Liver (tissue), 9 donors: ENCODE measurements around the gene FRMD4A. TPM values are rescaled to one million over a fixed set of nuclear protein-coding genes. Genes with fewer than 3 reads are reported as not detected.

Experiments
- DNase-seq: peaks from one replicate; pipeline ENCODE4 v3.0.0-alpha.2; 2017; ENCODE audit warnings: low spot score
- H3K27ac ChIP-seq, 2 donors: one replicate each; pipeline ENCODE4 v1.7.0; 2013; ENCODE audit warnings: inconsistent platforms in 2 of 2, low read length in 2 of 2, control low read depth in 1 of 2, low read depth in 1 of 2, mild to moderate bottlenecking in 1 of 2
- H3K27me3 ChIP-seq, 4 donors: one replicate each; pipeline versions ENCODE4 v1.6.1 to v1.7.0; 2013; ENCODE audit warnings: low read length in 3 of 4, inconsistent platforms in 1 of 4, mild to moderate bottlenecking in 1 of 4, moderate library complexity in 1 of 4; ENCODE audit not compliant: control insufficient read depth in 4 of 4, insufficient read depth in 4 of 4
- H3K36me3 ChIP-seq, 4 donors: one replicate each; pipeline versions ENCODE4 v1.6.1 to v1.7.0; 2013; ENCODE audit warnings: low read length in 3 of 4, mild to moderate bottlenecking in 3 of 4, low read depth in 1 of 4, moderate library complexity in 1 of 4; ENCODE audit not compliant: control insufficient read depth in 4 of 4, insufficient read depth in 3 of 4
- H3K4me1 ChIP-seq, 4 donors: one replicate each; pipeline versions ENCODE4 v1.6.1 to v1.7.0; 2013; ENCODE audit warnings: low read length in 3 of 4, mild to moderate bottlenecking in 3 of 4, moderate library complexity in 1 of 4; ENCODE audit not compliant: control insufficient read depth in 4 of 4, insufficient read depth in 4 of 4
- H3K4me3 ChIP-seq, 3 donors: one replicate each; pipeline versions ENCODE4 v1.6.1 to v1.7.0; 2013; ENCODE audit warnings: low read length in 3 of 3, control low read depth in 1 of 3, low read depth in 1 of 3, mild to moderate bottlenecking in 1 of 3
- H3K9ac ChIP-seq, 2 donors: one replicate each; pipeline ENCODE4 v1.7.0; 2013; ENCODE audit warnings: low read length in 2 of 2, mild to moderate bottlenecking in 2 of 2, moderate library complexity in 2 of 2, control low read depth in 1 of 2, low read depth in 1 of 2
- H3K9me3 ChIP-seq, 4 donors: one replicate each; pipeline versions ENCODE4 v1.6.1 to v1.7.0; 2013; ENCODE audit warnings: low read length in 3 of 4; ENCODE audit not compliant: control insufficient read depth in 4 of 4
- EGR1 ChIP-seq, 2 donors: IDR thresholded peaks; 2 replicates each; pipeline ENCODE4 v1.6.1; 2016 to 2018; ENCODE audit warnings: antibody characterized with exemption in 2 of 2, low read depth in 2 of 2
- FOXA1 ChIP-seq: IDR thresholded peaks from 2 replicates; pipeline ENCODE4 v1.6.1; 2016; ENCODE audit warnings: antibody characterized with exemption
- FOXA2 ChIP-seq: IDR thresholded peaks from 2 replicates; pipeline ENCODE4 v1.6.1; 2016; ENCODE audit warnings: antibody characterized with exemption
- GABPA ChIP-seq, 2 donors: IDR thresholded peaks in 1 of 2; conservative IDR thresholded peaks in 1 of 2; 2 replicates each; pipeline ENCODE4 v1.6.1; 2016; ENCODE audit warnings: antibody characterized with exemption in 2 of 2, mild to moderate bottlenecking in 1 of 2, moderate library complexity in 1 of 2
- HNF4A ChIP-seq, 2 donors: conservative IDR thresholded peaks; 2 replicates each; pipeline ENCODE4 v1.6.1; 2016; ENCODE audit warnings: antibody characterized with exemption in 2 of 2, mild to moderate bottlenecking in 2 of 2
- HNF4G ChIP-seq: IDR thresholded peaks from 2 replicates; pipeline ENCODE4 v1.6.1; 2016; ENCODE audit warnings: antibody characterized with exemption
- JUND ChIP-seq, 2 donors: IDR thresholded peaks; 2 replicates each; pipeline ENCODE4 v1.6.1; 2016; ENCODE audit warnings: antibody characterized with exemption in 2 of 2
- NR2F2 ChIP-seq: IDR thresholded peaks from 2 replicates; pipeline ENCODE4 v1.6.1; 2016; ENCODE audit warnings: antibody characterized with exemption
- RAD21 ChIP-seq, 2 donors: IDR thresholded peaks; 2 replicates each; pipeline ENCODE4 v1.6.1; 2016; ENCODE audit warnings: antibody characterized with exemption in 2 of 2, mild to moderate bottlenecking in 2 of 2
- RXRA ChIP-seq, 2 donors: IDR thresholded peaks; 2 replicates each; pipeline ENCODE4 v1.6.1; 2017 to 2018; ENCODE audit warnings: antibody characterized with exemption in 2 of 2, mild to moderate bottlenecking in 1 of 2
- SP1 ChIP-seq: IDR thresholded peaks from 2 replicates; pipeline ENCODE4 v1.6.1; 2018; ENCODE audit warnings: antibody characterized with exemption, mild to moderate bottlenecking
- TAF1 ChIP-seq: conservative IDR thresholded peaks from 2 replicates; pipeline ENCODE4 v1.6.1; 2016; ENCODE audit warnings: antibody characterized with exemption, mild to moderate bottlenecking
- YY1 ChIP-seq: IDR thresholded peaks from 2 replicates; pipeline ENCODE4 v1.6.1; 2016; ENCODE audit warnings: antibody characterized with exemption, mild to moderate bottlenecking
- ZBTB33 ChIP-seq: IDR thresholded peaks from 2 replicates; pipeline ENCODE4 v1.6.1; 2016; ENCODE audit warnings: antibody characterized with exemption
- whole genome bisulfite sequencing: extraction: QIAGEN DNeasy Blood & Tissue Kit; methylation state at CpG from one replicate; pipeline ENCODE4 v1.1.7; 2013; 5-methylcytosine and 5-hydroxymethylcytosine counted together
- polyA plus RNA-seq, 2 donors: library from polyadenylated mRNA; stranded (reverse) in 1 of 2; unstranded in 1 of 2; fragments of 200-250 nt in 1 of 2; fragments of >200 nt in 1 of 2; fragmentation: Nextera tagmentation in 1 of 2; extraction: Ambion mirVana in 1 of 2; gene quantifications; one replicate each; pipeline versions ENCODE4 v1.2.1 to v1.2.3, GENCODE V29; 2013 to 2015
- total RNA-seq, 2 donors: library from RNA; depleted of rRNA; stranded (reverse); fragments of >200 nt; gene quantifications; one replicate each; pipeline ENCODE4 v1.2.3, GENCODE V29; 2014
- TF ChIP-seq, protein P1 (sequence below): IDR thresholded peaks from 2 replicates; pipeline ENCODE4 v1.6.1; 2016; ENCODE audit warnings: antibody characterized with exemption, mild to moderate bottlenecking
- TF ChIP-seq, protein P2 (sequence below): fragments of 150-350 bp; IDR thresholded peaks from 2 replicates; pipeline ENCODE4 v1.5.1; 2017; ENCODE audit warnings: improper control_type of control experiment, low read depth, low read length; ENCODE audit not compliant: missing input control
- TF ChIP-seq, protein P3 (sequence below): IDR thresholded peaks from 2 replicates; pipeline ENCODE4 v1.6.1; 2016; ENCODE audit warnings: antibody characterized with exemption
- TF ChIP-seq, protein P4 (sequence below): IDR thresholded peaks from 2 replicates; pipeline ENCODE4 v1.6.1; 2016; ENCODE audit warnings: antibody characterized with exemption
- donor health status: healthy.
- donor health status: healthy.
- donor health status: healthy.
- donor health status: healthy.
- donor health status: healthy.

The FRMD4A gene
- total and polyA plus RNA-seq, 4 donors = 8.2 to 34.3 (median 13.1) TPM

DNA sequence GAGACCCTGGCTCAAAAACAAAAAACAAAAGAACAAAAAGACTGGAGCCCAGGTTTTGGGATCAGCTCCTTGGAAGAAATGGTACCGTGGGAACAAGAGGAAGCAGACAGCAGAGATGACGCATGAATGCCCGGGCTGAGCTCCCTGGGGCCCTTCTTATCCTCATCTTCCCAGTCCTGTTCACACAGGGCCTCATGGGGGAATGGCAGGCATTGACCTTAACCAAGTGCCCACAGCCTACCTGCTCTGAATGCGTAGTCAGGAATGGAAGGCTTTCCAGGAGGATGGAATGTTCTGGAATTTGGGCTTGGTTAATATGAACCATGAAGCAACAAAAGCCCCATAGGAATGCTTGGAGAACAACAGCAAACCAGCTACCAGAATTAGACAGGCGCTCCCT lies 589.3 kb downstream of the FRMD4A start:
- Histone ChIP-seq H3K27me3 (no peaks in the 10 kb centered on the region), H3K27ac (no peak overlapping the region), H3K36me3 (peaks cover 0 to 6% (median 0%) of the 10 kb centered on the region in 4 donors), H3K4me1 (no peaks in the 10 kb centered on the region), H3K9me3 (no peaks in the 10 kb centered on the region), H3K4me3 (no peak overlapping the region), H3K9ac (no peak overlapping the region)
- DNase-seq = no peak
- 96% methylated on average over 5 of the region's 5 CpGs for WGBS
- TF ChIP-seq FOXA1 (no peak), GABPA (IDR thresholded peaks at IDR 0.05 in 1 of 2, conservative IDR thresholded peaks at IDR 0.05 in 1 of 2) (no peak), HNF4G (no peak), JUND (IDR thresholded peaks at IDR 0.05) (no peak), SP1 (no peak), NR2F2 (no peak), RAD21 (IDR thresholded peaks at IDR 0.05) (no peak), EGR1 (IDR thresholded peaks at IDR 0.05; ENCODE audit: low read depth in 2 of 2) (no peak), RXRA (IDR thresholded peaks at IDR 0.05) (no peak), HNF4A (conservative IDR thresholded peaks at IDR 0.05) (no peak), ZBTB33 (no peak), TAF1 (no peak), YY1 (no peak), FOXA2 (no peak)
- TF ChIP-seq, protein P1, sequence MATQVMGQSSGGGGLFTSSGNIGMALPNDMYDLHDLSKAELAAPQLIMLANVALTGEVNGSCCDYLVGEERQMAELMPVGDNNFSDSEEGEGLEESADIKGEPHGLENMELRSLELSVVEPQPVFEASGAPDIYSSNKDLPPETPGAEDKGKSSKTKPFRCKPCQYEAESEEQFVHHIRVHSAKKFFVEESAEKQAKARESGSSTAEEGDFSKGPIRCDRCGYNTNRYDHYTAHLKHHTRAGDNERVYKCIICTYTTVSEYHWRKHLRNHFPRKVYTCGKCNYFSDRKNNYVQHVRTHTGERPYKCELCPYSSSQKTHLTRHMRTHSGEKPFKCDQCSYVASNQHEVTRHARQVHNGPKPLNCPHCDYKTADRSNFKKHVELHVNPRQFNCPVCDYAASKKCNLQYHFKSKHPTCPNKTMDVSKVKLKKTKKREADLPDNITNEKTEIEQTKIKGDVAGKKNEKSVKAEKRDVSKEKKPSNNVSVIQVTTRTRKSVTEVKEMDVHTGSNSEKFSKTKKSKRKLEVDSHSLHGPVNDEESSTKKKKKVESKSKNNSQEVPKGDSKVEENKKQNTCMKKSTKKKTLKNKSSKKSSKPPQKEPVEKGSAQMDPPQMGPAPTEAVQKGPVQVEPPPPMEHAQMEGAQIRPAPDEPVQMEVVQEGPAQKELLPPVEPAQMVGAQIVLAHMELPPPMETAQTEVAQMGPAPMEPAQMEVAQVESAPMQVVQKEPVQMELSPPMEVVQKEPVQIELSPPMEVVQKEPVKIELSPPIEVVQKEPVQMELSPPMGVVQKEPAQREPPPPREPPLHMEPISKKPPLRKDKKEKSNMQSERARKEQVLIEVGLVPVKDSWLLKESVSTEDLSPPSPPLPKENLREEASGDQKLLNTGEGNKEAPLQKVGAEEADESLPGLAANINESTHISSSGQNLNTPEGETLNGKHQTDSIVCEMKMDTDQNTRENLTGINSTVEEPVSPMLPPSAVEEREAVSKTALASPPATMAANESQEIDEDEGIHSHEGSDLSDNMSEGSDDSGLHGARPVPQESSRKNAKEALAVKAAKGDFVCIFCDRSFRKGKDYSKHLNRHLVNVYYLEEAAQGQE = no peak
- TF ChIP-seq, protein P2, sequence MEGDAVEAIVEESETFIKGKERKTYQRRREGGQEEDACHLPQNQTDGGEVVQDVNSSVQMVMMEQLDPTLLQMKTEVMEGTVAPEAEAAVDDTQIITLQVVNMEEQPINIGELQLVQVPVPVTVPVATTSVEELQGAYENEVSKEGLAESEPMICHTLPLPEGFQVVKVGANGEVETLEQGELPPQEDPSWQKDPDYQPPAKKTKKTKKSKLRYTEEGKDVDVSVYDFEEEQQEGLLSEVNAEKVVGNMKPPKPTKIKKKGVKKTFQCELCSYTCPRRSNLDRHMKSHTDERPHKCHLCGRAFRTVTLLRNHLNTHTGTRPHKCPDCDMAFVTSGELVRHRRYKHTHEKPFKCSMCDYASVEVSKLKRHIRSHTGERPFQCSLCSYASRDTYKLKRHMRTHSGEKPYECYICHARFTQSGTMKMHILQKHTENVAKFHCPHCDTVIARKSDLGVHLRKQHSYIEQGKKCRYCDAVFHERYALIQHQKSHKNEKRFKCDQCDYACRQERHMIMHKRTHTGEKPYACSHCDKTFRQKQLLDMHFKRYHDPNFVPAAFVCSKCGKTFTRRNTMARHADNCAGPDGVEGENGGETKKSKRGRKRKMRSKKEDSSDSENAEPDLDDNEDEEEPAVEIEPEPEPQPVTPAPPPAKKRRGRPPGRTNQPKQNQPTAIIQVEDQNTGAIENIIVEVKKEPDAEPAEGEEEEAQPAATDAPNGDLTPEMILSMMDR = no peak
- TF ChIP-seq, protein P3, sequence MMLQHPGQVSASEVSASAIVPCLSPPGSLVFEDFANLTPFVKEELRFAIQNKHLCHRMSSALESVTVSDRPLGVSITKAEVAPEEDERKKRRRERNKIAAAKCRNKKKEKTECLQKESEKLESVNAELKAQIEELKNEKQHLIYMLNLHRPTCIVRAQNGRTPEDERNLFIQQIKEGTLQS = no peak
- TF ChIP-seq, protein P4, sequence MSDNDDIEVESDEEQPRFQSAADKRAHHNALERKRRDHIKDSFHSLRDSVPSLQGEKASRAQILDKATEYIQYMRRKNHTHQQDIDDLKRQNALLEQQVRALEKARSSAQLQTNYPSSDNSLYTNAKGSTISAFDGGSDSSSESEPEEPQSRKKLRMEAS = no peak
